ENCODE data around the gene EIF3K. TPM values are rescaled to one million over a fixed set of nuclear protein-coding genes. Genes with fewer than 3 reads are reported as not detected.

EIF3K gene
- total and polyA plus RNA-seq, 10 of the 15 experiments (the other 5 are each of a cell fraction or from before 2014, with no cell fraction given) = 330 to 927 (median 436) TPM

- no peaks in the 10 kb centered on the region for H3K9me3 ChIP-seq (replicated peaks; ENCODE audit: control insufficient read depth, insufficient read depth, low read length)
- no peaks in the 10 kb centered on the region; the same call in 1 of the 2 replicates for H4K20me1 ChIP-seq (ENCODE audit: control insufficient read depth, insufficient read depth)
- H3K27ac ChIP-seq (ENCODE audit: control insufficient read depth, insufficient read depth) = no peak overlapping the region
- ATAC-seq (no peak), FAIRE-seq (no peak), DNase-seq (ENCODE audit: low read depth, low spot score) (no peak)
- H3K4me1 ChIP-seq (ENCODE audit: control insufficient read depth, insufficient read depth, low read length) = peaks cover 36% of the 10 kb centered on the region
- BruUV-seq (replicated peaks) = no TSS peak
- intact Hi-C loops (cut with micrococcal nuclease; ENCODE audit: unreplicated experiment) (no loop called here), in situ Hi-C loops (cut with MboI) (no loop called here)
- no peak overlapping the region for H3K4me2 ChIP-seq (ENCODE audit: control insufficient read depth, insufficient read depth)
- H3K36me3 ChIP-seq (ENCODE audit: control insufficient read depth in 2 of 2, insufficient read depth in 2 of 2, low read length in 1 of 2) = peaks cover 5 to 10% of the 10 kb centered on the region in 2 experiments; a peak in 2 of 4 replicates
- H3K79me2 ChIP-seq (ENCODE audit: control insufficient read depth, insufficient read depth, low read length) = peaks cover 80% of the 10 kb centered on the region
- SMC1A ChIA-PET (ENCODE audit: uncharacterized antibody, unreplicated experiment) = interaction anchor here (1.0 to 1.5 kb wide), 5 partner anchors 13 to 24 kb away, joined by 3 to 5 read pairs (median 4); partner anchors contain the start of gene ACTN4
- TF ChIP-seq RB1 (IDR thresholded peaks at IDR 0.05; ENCODE audit: borderline replicate concordance) = no peak
- no peak for TF ChIP-seq SRF (IDR thresholded peaks at IDR 0.05; ENCODE audit: low read depth in 2 of 2, low read length in 2 of 2)
- no peak for TF ChIP-seq TARDBP (IDR thresholded peaks at IDR 0.05; ENCODE audit: borderline replicate concordance)
- TF ChIP-seq YBX1 (IDR thresholded peaks at IDR 0.05) = no peak
- no peak for TF ChIP-seq RUNX3 (IDR thresholded peaks at IDR 0.05; ENCODE audit: low read length)
- TF ChIP-seq BRCA1 (IDR thresholded peaks at IDR 0.05; ENCODE audit: low read depth, low read length) = no peak
- no peak for TF ChIP-seq SREBF1 (IDR thresholded peaks at IDR 0.05; ENCODE audit: low read length)
- no peak for TF ChIP-seq SIX5 (IDR thresholded peaks at IDR 0.05; ENCODE audit: low read depth, low read length, severe bottlenecking)
- no peak for TF ChIP-seq NRF1 (conservative IDR thresholded peaks at IDR 0.05; ENCODE audit: low read depth, low read length)
- no peak for TF ChIP-seq WRNIP1 (IDR thresholded peaks at IDR 0.05; ENCODE audit: borderline replicate concordance, low read depth, low read length)
- no peak for TF ChIP-seq CBX3 (IDR thresholded peaks at IDR 0.05; ENCODE audit: borderline replicate concordance, low read depth)
- no peak for TF ChIP-seq CHD2 (IDR thresholded peaks at IDR 0.05; ENCODE audit: borderline replicate concordance, low read depth, low read length)
- no peak for TF ChIP-seq KAT2A (conservative IDR thresholded peaks at IDR 0.05; ENCODE audit: control insufficient read depth, low read depth, low read length)
- TF ChIP-seq TCF7 (IDR thresholded peaks at IDR 0.05; ENCODE audit: borderline replicate concordance) = no peak
- TF ChIP-seq IKZF1 (conservative IDR thresholded peaks at IDR 0.05) = no peak
- TF ChIP-seq CUX1 (IDR thresholded peaks at IDR 0.05; ENCODE audit: insufficient replicate concordance, low read depth, low read length) = no peak
- no peak for TF ChIP-seq RFX5 (IDR thresholded peaks at IDR 0.05; ENCODE audit: low read depth, low read length)
- no peak for TF ChIP-seq RELA (IDR thresholded peaks at IDR 0.05; ENCODE audit: borderline replicate concordance, partially characterized antibody)
- TF ChIP-seq ZBTB33 (IDR thresholded peaks at IDR 0.05) = no peak
- POLR2A ChIA-PET = interaction anchor here (0.5 to 0.6 kb wide), 2 partner anchors 19 to 238 kb away, joined by 4 read pairs; no protein-coding TSS in a partner anchor
- RAD21 ChIA-PET (ENCODE audit: unreplicated experiment) = interaction anchor here (1.1 kb wide), 1 partner anchor 14 kb away, joined by 5 read pairs; the partner anchor contains the start of gene ACTN4
- no peaks in the 10 kb centered on the region for H3K27me3 ChIP-seq (replicated peaks in 1 of 2; ENCODE audit: control insufficient read depth in 2 of 2, insufficient read depth in 2 of 2, low read length in 1 of 2)
- no peak overlapping the region for H3K4me3 ChIP-seq
- H3K9ac ChIP-seq (ENCODE audit: control insufficient read depth, insufficient read depth, low read length) = no peak overlapping the region
- CTCF ChIA-PET = interaction anchor here (1.0 to 1.9 kb wide), 2 partner anchors 25 to 27 kb away, joined by 4 read pairs; no protein-coding TSS in a partner anchor
- WGBS (ENCODE audit: insufficient coverage, insufficient replicate concordance, low lambda C conversion rate, missing lambda C conversion rate) = 0% methylated on average over 1 of the region's 1 CpG
- no peak overlapping the region for H2AFZ ChIP-seq (ENCODE audit: control insufficient read depth, low read depth, low read length)
Measured at GRCh38 chr19:38661996-38662395, 43.0 kb downstream of the EIF3K start.

All from GM12878 (cell line).